ENCODE measurements around the gene MEF2D.

Gene MEF2D

DNA sequence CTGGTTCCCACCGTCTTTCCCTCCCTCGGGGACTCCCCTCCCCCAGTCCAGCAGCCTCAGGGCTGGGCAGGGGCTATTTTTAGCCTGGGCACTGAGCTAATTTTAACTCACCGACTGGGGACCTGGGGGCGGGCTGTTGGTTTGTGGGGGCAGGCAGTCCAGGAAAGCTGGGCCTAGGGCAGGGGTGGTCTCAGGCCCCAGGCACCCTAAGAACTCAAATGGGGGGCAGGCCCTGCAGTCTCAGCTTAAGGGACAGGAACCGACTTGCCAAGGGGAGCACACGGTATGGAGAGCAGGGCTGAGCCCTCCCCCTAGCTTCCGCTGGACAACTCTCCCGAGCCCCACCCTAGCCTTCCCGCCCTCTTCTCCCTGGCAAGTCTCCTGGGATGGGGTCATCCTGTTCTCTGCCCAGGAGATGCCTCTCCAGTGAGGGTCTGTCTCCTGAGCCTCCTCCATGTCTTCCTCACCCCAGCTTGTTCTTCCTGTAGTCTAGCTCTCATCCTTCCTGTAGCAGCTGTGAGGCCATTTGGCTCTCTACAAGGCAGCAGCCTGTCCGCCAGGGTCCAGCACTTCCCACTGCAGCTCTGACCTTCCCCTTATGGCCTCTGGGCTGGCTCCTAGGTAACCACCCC is 10.1 kb downstream of the MEF2D start:
- FAIRE-seq (peak; percentile 18), DNase-seq (ENCODE audit: extremely low spot score, insufficient read length, low read depth) (no peak)

DNA sequence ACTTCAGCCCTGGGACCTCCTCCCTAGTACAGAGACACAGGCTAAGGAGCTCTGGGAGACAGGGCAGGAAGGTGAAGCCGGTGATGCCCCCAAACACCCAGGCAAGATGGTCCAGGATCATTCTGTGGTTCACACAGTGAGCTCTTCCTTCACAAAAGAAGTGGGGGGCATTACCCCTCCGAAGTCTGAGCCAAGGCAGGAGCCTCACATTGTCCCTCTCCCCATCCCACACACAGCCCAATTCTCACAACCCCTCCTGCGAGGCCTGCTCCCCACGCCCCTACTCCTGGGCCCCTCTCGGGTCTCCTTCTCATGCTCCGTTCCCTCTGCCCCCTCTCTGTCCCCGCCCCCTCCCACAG is 10.7 kb downstream of the MEF2D start:
- no peak for FAIRE-seq
- no peak for DNase-seq (ENCODE audit: extremely low spot score, insufficient read length, low read depth)

DNA sequence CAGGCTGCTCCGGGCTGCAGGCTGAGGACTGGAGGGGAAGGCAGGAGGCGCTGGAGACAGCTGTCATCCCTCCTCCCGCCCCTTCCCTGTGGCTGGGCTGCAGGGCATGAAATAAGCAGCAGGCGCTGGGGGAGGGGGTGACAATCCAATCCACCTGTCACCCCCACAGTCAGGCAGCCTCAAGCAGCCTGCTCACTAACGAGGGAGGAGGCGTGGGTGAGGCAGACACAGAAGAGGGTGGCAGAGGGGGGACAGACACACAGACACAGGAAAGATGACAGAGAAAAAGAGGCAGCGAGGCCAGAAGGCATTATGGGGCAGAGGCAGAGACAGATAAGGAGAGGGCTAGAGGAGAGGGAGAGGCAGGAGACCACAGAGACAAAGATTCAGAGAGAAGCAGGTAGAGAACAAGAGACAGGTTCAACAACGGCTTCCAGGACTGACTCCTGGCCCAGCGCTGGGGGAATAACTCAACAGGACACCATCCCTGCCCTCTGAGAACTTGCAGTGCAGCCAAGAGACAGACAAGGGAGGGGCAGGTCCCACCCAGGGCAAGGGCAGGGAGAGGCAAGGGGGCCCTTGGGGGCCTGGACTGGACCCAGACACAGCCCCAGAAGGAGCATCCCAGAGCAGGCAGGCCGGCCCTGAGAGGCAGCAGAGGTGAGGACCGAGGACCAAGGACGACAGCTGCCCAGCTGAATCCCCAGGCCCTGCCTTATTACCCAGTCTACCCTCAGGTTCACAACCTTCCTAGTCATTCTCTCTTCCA is 11.2 kb downstream of the MEF2D start:
- FAIRE-seq (no peak), DNase-seq (ENCODE audit: extremely low spot score, insufficient read length, low read depth) (no peak)

DNA sequence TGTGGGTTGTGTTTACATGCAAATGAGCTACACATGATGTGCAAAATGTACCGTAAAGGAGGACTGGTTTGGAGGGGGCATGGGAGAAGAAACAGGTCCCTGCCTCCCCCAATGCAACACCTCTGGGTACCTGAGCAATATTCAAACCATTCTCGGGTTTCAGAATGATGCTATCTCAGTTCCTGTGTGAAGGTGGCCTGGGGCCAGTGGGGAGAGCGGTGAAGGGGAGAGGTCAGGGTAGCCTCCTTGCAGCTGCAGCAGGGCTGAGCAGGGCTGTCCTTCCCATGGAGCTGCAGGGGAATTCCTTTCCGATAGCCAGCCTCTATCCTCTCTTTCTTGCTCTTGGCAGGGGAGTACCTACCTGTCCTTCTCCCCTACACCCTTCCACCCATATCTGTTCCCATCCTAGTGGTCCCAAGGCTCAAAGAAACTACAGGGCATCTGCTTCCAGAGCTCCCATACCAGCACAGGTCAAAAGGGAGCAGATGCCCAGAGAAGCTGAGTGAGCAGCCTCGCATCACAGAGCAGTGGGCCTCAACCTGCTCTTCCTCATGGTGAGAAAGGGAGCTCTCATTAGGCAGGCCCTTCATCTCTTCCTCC is 11.9 kb downstream of the MEF2D start:
- FAIRE-seq (peak; percentile 97), DNase-seq (ENCODE audit: extremely low spot score, insufficient read length, low read depth) (no peak)

DNA sequence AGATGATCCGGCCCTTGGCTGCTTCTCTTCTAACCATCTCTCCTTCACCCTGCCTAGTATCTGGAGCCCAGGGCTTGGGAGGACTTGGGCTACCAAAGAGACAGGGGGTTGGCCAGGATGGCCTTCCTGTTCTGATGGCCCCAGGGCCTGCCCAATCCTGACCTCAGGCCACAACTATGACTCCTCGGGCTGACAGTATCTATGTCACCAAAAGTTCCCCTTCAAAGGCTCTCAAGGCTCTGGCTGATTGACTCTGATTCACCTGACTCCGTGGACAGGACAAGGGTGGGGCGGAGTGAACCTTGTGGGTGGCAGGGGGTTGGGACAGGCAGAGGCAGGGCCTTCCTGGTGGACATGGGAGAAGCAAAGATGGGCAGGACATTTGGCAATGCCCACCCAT is 12.7 kb downstream of the MEF2D start:
- DNase-seq (ENCODE audit: extremely low spot score, insufficient read length, low read depth) = no peak
- FAIRE-seq = peak; percentile 78

DNA sequence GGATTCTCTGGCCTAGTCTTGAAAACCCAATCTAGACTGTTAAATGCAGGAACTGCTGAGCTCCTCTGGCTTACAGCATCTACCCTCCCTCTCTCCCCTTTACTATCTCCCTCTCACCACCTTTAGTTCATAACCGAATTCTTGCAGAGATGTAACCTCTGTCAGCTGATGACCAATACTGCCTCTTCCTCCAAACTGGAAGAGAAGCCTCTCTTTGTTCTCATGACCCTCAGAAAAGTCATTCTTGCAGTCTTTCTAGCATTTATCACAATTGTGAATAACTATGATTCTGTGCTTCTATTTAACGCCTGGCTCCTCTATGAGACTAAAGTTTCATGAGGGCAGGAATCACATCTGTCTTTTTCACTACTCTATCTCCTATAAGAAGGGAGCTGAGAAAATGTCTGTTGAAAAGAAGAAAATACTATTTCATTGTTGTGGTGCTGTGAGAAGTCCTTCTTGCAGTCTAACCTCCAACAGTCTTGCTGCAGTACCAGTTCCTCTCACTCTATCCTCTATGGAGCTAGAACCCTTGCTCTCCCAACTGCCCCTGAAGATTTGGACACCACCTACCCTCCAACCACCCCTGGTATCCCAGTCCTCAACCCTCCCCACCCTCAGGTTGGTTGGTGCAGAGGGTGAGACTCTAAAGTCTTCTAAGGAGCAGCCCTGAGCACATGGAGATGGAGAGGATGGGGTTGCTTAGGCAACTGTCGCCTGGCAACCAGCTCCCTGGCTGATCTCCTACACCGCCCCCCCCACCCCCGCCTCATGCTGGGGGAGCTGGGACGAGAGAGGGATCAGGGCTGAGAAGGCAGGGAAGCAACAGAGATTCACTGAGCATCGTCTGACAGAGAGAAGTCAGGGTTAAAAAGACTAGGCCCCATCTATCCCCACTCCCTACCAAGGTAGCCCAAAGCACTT is 13.9 kb downstream of the MEF2D start:
- no peak for DNase-seq (ENCODE audit: extremely low spot score, insufficient read length, low read depth)
- FAIRE-seq = no peak

DNA sequence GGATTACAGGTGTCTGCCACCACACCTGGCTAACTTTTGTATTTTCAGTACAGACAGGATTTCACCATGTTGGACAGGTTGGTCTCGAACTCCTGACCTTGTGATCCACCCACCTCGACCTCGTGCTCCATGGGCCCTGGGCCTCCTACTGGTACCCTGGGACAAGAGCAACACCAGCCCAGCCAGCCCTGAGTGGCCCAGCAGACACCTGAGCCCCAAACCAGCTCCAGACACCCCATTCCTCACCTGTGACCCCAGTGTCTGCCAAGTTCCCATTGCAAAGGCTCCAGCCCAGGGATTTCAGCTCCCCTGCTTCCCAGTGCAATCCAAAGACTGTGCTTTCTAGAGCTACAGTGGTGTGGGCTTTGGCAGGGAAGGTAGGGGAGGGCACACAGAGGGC is 14.6 kb downstream of the MEF2D start:
- no peak for DNase-seq (ENCODE audit: extremely low spot score, insufficient read length, low read depth)
- FAIRE-seq = no peak

DNA sequence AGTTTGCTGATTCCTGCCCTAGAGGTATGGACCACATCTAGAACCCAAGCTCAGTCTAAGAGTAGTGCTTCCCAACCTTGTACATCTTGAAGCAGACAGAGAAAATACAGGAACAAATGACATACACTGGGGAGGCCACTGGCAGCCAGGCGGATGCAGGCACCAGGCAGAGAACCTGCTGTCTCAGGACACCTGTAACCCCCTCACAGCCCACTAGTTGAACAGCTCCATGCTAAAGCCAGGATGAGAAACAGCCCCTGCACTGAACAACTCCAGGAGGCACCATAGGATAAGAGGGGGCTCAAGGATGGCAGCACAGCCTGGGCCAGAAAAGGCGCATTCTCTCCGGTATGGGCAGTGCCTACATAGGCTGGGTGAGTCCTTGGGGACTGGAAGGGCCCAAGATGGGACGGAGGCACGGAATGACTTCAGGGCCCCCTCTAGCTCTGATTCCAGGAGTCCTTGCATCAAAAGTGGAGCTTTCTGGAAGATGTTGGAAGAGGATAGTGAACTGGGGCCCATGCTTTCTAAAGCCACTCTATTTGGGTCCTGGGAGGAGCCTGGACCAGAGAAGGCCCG is 16.0 kb downstream of the MEF2D start:
- FAIRE-seq = no peak
- DNase-seq (ENCODE audit: extremely low spot score, insufficient read length, low read depth) = no peak

DNA sequence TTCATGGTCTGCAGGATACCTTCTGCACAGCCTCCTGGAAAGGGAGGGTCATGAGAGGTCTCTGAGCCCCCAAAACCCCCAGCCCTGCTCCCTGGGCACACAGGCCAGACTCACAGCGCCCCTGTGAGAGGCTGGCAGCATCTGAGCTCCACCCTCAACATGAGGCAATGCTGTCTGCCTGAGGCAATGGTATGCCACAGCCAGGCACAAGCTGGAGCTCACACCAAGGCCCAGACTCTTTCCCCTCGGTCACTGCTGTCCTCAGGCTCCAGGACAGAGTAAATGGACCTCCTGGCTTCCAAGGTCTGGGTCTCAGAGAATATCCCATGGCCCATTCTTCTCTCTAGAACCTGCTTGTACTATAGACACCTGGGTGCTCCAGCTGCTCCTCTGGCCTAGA is 17.2 kb downstream of the MEF2D start:
- no peak for FAIRE-seq
- DNase-seq (ENCODE audit: extremely low spot score, insufficient read length, low read depth) = no peak

DNA sequence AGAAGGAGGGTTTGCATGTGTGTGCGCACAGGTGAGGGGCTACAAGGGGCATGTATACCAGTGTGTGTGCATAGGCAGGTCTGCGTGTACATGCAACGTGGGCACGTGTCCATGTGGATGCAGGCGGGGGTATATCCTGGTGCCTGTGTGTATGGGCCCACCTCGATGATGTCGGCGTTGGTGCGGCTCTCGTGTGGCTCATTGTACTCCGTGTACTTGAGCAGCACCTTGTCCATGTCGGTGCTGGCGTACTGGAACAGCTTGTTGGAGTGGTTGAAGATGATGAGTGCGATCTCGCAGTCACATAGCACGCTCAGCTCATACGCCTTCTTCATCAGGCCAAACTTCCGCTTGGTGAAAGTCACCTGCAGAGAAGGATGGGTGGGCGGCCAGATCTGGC is 18.3 kb downstream of the MEF2D start:
- DNase-seq (ENCODE audit: extremely low spot score, insufficient read length, low read depth) (no peak), FAIRE-seq (no peak)

DNA sequence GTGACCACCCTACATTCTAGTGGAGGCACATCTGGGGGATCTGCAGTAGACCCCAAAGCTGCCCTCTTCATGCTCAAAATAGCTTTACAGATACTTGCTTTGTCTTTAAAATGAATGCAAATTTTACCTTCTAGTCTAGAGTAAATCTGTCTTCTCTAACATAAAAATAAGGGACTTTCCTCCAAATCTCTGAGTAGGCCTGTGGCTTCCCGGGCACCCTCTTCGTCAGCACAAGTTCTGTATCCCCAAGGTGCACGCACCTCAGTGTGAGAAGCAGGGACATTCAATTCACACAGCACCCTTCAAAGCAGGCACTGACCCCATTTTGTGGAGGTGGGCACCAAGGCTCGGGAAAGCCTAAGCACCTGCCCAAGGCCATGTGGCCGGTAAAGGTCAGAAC is 19.0 kb downstream of the MEF2D start:
- FAIRE-seq = peak; percentile 45
- DNase-seq (ENCODE audit: extremely low spot score, insufficient read length, low read depth) = no peak

DNA sequence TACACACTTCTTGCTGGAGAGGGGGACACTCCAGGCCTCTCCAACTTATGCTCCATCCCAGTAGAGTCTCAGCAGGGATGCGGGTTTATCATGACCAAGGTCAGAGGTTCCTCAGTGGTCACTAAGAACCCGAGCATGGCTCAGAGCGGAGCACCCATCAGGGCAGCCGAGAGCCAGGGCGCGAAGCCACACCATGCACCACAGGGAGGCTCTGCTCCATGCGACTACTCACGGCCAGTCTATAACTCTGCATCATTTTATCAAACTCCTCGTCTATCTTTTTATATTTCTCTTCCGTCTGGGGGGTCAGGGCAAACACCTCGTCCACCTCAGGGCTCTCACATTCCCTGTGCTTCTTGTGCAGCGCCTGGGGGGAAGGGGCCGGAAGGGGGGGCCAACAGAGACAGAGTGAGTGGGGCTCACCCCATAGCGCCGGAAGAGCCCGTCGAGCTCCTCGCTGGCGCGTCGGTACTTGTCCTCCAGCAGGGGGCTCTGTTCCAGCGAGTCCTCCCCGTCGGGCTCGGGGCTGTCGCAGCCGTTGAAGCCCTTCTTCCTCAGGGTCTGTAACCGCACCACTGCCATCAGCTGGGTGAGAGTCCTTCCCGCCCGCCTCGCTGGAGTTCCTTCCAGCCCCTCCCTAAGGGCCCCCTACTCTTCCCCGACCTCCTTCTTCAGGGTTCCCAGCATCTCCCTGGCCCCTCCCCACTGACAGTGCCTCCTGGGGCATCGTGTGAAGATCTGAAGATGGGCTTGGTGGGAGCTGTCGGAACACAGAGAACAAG is 20.0 kb downstream of the MEF2D start:
- peak; percentile 93 for FAIRE-seq
- peak; percentile 78 for DNase-seq (ENCODE audit: extremely low spot score, insufficient read length, low read depth)

DNA sequence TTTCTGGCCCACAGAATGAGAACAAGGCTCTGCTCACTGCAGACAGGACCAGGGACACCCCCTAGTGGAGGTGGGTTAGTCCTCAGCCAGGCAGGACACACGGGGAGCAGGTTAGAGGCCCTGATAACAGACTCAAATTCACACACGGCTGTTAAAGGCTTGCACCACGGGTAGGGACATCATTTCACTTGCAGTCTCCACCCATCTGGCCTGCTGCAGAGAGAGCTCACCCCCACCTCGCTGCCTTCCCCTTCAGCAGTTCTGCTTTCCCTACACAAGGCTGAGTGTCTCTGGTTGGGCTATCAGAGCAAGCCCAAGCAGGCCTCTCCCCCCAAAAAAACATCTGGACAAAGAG is 20.6 kb downstream of the MEF2D start:
- FAIRE-seq = peak; percentile 5
- DNase-seq (ENCODE audit: extremely low spot score, insufficient read length, low read depth) = no peak

DNA sequence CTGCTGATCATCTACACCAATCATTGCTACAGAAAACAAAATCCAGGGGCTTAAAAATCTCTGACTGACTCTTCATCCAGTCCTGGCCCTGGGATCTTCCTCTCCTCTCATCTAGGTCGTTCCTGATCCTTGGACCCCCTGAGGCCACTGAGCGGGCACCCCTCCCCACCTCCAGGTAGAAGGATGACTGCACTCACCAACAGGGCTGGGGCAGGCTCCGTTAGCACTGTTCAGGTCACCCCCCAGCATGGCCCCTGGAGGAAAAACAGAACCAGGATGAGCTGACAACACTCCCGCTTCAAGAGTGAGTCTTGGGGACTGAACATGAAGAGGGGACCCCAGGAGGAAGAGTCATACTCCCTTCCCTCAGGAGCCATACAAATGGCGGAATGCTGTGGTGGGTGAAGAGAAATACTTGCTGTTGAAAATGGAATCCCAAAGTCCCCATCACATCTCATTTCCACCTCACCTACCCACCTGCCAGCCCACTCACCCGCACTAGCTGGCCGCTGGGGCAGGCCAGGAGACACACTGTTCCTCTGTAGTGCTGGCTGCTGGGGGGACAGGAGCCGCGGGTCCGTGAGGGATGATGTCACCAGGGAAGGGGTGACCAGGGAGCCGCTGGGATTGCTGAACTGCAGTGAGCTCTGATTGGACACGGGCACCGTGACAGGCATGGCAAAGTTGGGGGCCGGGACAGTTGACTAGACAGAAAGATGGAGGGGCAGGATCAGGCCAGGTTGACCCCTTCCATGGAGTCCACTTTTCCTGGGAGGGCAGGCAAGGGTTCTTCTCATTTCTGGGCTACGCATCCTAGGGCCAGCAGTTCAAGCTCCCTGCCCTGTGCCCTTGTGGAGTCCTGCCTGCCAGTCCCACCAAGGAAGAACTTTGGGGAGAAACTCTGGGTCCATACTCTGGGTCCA is 21.2 kb downstream of the MEF2D start:
- no peak for FAIRE-seq
- DNase-seq (ENCODE audit: extremely low spot score, insufficient read length, low read depth) = no peak

DNA sequence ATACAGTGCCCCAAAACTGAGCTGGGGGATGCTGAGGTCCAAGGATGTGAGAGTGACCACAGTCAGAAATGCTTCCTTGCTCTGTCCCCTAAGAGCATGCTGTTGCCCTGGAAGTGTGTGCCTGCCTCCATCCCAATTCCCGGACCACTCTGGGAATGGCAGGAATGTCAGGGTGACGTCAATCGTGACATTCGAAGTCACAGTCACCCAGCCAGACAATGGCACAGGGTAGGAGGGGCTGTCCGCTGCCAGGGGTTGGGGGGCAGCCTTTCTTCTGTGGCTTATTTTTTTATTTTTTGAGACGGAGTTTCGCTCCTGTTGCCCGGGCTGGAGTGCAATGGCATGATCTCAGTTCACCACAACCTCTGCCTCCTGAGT is 22.3 kb downstream of the MEF2D start:
- no peak for FAIRE-seq
- DNase-seq (ENCODE audit: extremely low spot score, insufficient read length, low read depth) = no peak

DNA sequence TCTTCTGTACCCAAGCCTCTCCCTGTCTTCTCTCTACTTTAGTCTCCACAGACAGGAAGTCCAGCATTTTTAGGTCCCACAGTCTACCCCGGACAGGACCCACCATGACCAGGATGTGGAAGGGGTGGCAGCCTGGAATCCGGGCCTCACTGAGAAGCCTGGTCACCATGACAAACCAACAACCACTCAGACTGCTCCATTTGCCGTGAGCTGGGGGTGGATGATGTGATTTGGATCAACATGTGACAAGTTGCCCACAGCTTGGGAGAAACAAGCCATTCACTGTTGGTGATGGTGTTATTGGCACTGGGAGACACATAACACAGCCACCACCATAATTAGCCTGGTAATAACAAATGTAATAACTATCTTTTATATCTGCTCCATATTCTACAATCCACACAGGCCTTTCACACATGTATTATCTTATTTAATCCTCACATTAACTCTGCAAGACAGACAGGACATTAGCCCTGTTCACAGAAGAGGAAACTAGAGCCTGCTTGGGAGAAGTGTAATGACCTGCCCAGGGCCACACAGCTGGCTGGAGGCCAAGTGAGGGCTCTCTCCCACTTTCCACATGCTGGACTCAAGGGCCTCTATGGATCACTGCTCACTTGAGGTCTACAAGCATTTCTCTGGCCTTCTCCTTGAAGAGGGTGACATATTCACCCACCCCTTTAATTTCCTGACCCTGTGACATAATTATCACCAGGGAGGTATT is 22.9 kb downstream of the MEF2D start:
- FAIRE-seq (no peak), DNase-seq (ENCODE audit: extremely low spot score, insufficient read length, low read depth) (no peak)

DNA sequence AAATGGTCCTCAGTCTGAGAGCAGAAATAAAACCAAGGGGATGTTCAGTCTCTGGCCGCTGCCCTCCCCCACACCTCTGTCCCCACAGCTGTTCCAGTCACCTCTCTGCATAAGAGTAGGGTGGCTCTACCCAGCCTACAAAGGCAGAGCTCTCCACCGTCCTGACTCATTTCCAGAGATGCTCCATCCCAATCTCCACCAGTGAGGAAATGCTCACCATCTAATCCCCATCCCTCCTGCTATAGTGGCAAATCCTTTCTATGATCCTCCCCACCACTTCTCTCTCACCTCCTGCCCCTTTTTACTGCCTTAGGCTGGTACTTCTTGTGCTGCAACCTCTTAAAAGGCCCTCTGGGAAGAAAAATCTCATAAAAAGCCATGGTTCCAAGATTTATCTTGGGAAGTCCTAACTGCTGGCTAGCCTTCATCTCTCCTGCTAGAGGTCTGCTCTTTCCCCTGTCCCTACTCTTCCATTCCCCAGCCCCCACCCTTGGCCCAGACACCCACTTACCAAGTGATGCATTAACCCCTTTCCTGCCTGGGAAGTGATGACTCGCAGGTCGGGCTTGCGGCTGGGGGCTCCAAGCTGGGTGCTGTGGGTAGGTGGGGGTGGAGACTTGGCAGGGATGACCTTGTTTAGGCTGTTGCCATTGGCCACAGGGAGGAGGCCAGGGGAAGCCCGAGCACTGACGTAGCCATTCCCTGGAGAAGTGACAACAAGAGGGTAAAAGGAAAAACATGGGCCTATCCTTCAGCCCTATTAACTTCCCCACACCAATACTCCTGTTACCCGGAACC is 23.9 kb downstream of the MEF2D start:
- no peak for FAIRE-seq
- no peak for DNase-seq (ENCODE audit: extremely low spot score, insufficient read length, low read depth)
